ENCODE results near the gene RAB18.

DNA sequence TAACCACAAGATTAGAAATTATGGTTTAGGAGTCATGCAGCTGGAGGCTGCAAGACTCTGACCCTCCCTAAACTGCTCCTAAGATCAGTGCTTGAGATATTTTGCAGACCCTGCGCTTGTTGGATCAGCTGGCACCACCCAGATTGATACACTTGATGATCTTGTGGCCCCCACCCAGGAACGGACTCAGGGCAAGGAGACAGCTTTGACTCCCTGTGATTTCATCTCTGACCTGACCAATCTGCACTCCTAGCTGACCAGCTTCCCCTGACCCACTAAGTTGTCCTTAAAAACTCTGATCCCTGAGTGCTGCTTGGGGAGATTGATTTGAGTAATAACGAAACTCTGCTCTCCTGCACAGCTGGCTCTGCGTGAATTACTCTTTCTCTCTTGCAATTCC lies 8.0 kb upstream of the RAB18 start:
- TF ChIP-seq, protein P1, sequence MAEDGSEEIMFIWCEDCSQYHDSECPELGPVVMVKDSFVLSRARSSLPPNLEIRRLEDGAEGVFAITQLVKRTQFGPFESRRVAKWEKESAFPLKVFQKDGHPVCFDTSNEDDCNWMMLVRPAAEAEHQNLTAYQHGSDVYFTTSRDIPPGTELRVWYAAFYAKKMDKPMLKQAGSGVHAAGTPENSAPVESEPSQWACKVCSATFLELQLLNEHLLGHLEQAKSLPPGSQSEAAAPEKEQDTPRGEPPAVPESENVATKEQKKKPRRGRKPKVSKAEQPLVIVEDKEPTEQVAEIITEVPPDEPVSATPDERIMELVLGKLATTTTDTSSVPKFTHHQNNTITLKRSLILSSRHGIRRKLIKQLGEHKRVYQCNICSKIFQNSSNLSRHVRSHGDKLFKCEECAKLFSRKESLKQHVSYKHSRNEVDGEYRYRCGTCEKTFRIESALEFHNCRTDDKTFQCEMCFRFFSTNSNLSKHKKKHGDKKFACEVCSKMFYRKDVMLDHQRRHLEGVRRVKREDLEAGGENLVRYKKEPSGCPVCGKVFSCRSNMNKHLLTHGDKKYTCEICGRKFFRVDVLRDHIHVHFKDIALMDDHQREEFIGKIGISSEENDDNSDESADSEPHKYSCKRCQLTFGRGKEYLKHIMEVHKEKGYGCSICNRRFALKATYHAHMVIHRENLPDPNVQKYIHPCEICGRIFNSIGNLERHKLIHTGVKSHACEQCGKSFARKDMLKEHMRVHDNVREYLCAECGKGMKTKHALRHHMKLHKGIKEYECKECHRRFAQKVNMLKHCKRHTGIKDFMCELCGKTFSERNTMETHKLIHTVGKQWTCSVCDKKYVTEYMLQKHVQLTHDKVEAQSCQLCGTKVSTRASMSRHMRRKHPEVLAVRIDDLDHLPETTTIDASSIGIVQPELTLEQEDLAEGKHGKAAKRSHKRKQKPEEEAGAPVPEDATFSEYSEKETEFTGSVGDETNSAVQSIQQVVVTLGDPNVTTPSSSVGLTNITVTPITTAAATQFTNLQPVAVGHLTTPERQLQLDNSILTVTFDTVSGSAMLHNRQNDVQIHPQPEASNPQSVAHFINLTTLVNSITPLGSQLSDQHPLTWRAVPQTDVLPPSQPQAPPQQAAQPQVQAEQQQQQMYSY (CRISPR knock-in tag; IDR thresholded peaks at IDR 0.05) = no peak
- TF ChIP-seq, protein P2, sequence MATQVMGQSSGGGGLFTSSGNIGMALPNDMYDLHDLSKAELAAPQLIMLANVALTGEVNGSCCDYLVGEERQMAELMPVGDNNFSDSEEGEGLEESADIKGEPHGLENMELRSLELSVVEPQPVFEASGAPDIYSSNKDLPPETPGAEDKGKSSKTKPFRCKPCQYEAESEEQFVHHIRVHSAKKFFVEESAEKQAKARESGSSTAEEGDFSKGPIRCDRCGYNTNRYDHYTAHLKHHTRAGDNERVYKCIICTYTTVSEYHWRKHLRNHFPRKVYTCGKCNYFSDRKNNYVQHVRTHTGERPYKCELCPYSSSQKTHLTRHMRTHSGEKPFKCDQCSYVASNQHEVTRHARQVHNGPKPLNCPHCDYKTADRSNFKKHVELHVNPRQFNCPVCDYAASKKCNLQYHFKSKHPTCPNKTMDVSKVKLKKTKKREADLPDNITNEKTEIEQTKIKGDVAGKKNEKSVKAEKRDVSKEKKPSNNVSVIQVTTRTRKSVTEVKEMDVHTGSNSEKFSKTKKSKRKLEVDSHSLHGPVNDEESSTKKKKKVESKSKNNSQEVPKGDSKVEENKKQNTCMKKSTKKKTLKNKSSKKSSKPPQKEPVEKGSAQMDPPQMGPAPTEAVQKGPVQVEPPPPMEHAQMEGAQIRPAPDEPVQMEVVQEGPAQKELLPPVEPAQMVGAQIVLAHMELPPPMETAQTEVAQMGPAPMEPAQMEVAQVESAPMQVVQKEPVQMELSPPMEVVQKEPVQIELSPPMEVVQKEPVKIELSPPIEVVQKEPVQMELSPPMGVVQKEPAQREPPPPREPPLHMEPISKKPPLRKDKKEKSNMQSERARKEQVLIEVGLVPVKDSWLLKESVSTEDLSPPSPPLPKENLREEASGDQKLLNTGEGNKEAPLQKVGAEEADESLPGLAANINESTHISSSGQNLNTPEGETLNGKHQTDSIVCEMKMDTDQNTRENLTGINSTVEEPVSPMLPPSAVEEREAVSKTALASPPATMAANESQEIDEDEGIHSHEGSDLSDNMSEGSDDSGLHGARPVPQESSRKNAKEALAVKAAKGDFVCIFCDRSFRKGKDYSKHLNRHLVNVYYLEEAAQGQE (IDR thresholded peaks at IDR 0.05; ENCODE audit: low read depth, low read length) = no peak
- TF ChIP-seq EP300 (IDR thresholded peaks at IDR 0.05; ENCODE audit: borderline replicate concordance in 1 of 2, control insufficient read depth in 1 of 2, low read depth in 2 of 2, low read length in 2 of 2) = no peak
- TF ChIP-seq EZH2 (IDR thresholded peaks at IDR 0.05; ENCODE audit: borderline replicate concordance, control insufficient read depth, low read depth, low read length) = no peak
- no peak for TF ChIP-seq HDGF (IDR thresholded peaks at IDR 0.05)
- TF ChIP-seq CEBPB (IDR thresholded peaks at IDR 0.05; ENCODE audit: borderline replicate concordance in 1 of 2, low read depth in 2 of 2, low read length in 2 of 2) = no peak
- TF ChIP-seq POLR2A (IDR thresholded peaks at IDR 0.05; ENCODE audit: low read depth, low read length) = no peak

Data from GM12878 (cell line).